Anterior cingulate cortex (tissue), 58 donors: ENCODE measurements around the gene FAAP20.

ENCODE experiments used
- DNase-seq, 58 donors: peaks; one replicate each; lab custom pipeline; 2025; lab: John Stamatoyannopoulos, UW

FAAP20 gene

DNA sequence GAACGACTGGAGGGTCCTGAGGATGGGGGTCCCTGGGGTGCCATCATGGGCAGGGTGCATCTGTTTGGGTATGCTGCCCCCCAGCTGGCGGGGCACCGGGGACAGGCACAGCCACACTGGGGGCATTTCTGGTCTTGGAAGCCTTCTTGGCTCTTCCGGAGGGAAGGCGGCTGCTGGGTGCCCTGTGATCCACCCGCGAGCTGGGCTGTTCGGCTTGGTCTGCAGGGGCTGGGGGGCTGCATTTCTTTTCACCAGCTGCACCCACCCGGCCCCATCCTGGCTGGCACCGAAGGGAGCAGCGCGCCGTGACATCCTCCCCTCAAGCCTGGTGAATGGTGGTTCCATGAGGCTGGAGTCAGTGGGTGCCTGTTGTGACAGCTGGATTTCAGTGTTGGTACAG, 12.2 kb downstream of the FAAP20 start:
- DNase-seq, result no peak

DNA sequence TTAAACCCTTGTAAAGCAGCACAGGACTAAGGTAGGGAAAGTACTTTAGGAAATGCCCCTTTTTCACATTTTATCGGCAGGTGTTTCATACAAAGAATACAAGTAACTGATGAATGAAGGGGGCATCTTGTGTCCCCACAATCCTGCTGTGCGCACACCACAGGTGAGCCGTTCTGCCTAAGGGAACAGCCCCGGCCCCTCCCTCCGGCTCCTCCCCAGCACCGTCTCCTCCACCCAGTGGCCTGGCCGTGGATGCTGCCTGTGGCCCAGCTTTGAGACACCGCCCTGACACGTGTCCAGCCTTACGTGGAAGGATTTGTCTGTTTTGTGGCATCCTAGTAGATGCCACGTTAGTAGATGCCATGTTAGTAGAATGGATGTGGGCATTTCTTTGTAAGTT, 12.8 kb downstream of the FAAP20 start:
- no peak for DNase-seq

DNA sequence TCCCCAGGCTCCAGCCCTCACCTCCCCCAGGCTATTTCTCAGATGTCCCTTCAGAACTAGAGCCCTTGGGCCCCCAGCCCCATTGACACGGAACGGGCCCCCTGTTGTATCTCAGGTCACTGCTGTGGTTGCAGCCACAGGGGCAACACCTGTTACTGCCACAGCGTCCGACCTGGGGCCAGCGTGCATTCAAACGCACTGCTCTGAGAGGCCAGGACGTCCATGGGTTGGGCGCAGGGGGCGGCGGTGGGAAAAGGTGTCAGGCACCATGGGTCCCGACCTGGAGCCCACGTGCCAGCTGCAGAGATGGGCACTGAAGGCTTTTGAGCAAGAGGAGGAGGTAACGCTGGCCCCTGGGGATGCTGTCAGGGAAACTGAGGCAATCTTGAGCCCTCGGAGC, 13.3 kb downstream of the FAAP20 start:
- DNase-seq, result no peak

DNA sequence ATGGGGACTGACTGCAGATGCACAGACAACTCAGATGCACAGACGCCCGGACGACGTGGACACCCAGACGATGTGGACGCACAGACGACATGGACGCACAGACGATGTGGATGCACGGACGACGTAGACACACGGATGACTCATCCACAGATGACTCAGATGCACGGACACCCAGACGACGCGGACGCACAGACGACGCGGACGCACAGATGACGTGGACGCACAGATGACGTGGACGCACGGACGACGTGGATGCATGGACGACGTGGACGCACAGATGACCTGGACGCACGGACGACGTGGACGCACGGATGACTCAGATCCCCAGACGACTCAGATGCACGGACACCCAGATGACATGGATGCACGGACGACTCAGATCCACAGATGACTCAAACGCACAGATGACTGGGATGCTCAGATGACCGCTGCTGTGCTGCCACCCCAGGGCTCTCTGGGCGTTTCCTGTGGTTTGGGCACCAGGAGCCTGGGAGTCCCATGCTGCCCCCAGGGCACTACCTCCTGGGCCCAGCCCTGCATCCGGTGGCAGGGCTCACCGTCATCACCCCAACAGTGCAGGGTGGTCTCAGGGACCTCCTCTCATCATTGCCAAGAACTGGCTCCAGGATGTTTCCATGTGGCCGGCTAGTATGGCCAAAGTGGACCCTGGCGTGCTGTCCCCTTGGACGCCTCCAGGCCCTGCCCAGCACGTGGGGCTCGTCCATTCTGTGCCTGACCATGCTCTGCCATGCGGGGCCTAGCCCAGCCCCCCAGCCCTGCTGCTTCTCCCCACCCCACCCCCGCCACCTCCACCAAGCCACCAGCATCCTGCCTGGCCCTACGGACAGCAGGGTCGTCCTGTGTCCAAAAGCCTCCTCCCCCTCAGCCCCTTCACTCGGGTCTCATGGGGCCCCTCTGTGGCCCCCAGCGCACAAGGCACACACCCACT, 14.0 kb downstream of the FAAP20 start:
- peak in 3 of 58 donors; percentile 23 to 49 (median 25) for DNase-seq

DNA sequence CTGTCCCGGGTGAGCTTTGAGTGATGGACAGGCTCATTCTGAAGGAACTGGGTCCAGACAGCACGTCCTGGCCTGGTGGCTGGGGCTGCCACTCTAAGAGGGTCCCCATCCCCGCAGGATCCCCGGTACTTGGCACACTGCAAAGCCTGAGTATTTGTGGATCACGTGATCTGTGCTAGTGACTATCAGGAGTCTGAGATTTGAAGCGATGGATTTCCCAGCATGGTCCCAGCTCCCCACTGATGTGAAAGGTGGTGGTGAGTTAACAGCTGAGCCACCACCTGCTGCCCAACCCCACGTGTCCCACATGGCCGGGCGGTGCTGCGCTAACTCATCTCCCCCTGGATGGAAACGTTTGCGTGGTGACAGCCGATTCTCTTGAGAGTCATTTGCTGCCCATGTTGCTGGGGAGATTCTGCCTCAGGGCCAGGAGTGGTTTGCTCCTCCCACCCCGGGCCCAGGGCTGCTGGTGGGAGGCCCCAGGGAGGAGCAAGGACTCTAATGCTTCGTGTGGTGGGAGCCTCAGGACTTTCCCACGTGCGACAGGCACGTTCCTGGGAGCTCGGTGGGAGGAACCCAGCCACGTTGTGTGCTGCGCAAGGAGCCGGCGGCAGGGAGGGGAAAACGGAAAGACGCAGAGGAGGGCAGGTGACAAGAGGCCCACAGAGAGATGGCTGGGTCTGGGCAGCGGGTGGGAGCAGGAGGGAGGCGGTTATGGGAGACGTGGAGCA, 15.1 kb downstream of the FAAP20 start:
- DNase-seq, result peak in 11 of 58 donors; percentile 13 to 47 (median 28)

DNA sequence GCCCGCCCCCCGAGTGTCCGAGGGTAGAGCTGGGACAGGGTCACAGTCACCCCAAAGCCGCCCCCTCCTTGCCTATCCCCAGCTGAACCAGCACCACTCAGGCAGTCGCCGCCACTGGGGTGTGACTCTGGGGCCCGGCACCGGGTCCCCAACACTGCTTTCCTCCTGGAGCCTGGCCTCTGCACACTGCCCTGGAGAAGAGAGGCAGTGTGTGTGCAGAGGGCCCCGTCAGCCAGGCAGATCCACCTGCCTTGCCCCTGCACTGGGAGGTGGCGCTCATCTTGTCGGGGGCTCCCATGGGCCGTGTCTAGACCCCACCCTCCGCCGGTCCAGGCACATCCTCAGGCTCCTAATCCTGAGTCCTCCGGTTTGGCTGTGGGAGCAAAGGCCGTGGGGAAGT, 15.7 kb downstream of the FAAP20 start:
- DNase-seq, result no peak

DNA sequence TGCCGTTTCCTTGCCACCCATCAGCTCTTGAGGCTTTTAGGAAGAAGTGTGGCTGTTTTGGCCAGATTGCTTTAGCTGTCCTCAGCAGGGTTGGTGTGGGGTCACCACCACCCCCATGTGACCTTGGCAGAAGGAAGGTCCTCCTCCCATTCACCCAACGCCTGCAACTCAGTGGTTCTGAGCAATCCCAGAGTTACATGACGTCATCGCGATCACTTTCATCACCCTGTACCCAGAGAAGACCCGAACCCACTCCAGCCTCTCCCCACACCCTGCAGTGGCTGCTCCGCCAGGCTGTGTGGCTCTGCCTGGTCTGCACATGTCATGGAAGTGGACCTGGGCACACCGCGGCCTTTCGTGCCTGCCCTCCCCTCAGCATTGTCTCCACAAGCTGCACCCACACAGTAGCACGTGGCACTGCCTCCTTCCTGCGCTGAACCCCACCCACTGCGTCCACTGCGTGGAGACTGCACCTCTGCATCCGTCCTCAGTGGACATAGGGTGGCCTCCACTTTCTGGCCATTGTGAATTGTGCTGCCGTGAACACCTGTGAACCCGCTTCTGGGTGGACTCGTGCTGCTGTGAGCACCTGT, 16.5 kb downstream of the FAAP20 start:
- DNase-seq, result no peak

DNA sequence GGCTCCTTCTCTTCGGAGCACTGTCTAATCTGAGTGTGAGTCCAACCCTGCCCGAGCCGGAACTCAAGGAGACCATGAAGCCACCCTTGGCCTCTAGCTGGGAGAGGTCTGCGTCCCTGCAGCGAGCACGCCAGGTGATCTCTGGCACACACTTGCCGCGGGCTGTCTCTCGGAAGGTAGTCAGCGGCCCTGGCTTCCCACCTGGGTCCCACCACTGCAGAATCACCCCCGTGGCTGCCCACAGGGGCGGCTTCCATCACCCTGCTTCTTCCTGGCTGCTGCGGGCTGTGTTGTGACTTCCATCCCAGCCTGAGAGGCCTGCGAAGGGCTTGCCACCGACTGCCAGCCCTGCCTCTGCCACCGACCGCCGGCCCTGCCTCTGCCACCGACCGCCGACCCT, 17.0 kb downstream of the FAAP20 start:
- no peak for DNase-seq

DNA sequence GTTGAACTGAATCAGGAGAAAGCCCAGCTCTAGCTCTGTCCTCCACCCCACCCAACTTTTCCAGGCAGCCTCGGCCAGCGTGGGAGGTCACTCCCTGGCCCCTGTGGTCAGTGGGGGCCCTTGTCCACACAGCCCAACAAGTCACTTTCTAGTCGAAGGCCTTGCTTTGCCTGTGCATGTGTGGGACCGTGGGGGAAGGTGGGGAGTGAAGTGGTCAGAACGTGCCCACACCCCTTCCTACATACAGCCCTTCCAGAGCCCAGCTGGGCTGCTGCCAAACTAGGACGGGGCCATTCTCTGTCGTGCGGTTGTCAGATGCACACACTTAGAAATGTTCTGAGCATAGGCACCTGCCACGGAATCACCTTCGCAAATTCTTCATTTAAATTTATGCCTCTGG, 18.0 kb downstream of the FAAP20 start:
- DNase-seq, result no peak

DNA sequence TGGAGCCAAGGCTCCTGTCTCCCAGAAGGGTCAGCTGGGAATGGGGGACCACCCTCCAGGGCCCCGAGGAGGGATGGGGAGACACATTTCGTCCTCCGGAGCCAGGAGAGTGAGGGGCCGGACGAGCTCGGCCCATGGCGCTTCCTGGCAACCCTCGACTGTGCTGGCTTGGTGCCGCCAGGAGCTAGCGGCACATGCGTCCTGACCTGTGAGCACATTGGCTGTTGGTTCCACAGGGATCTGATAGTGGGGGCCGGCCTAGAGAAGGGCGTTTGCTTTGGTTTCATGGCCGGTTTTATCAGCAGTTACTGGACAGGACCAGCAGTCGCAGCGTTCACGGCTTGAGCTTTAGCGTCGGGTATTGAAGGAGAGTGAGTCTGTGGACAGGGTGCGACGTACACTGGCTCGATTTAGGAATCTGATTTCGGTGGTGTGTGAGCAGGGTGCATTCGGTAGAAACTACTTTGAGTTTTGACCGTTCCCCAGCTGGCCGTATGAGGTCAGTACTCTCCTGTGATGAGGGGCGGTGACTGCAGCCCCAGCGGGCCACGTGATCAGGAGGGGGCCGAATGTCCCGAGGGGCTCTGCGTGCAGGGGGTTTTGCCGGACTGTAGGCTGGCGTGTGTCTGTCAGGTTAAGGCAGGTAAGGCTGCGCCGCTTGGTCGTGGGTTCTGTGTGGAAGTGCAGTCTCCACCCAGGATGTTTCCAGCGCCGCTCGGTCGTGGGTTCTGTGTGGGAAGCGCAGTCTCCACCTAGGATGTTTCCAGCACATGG, 18.7 kb downstream of the FAAP20 start:
- no peak for DNase-seq

DNA sequence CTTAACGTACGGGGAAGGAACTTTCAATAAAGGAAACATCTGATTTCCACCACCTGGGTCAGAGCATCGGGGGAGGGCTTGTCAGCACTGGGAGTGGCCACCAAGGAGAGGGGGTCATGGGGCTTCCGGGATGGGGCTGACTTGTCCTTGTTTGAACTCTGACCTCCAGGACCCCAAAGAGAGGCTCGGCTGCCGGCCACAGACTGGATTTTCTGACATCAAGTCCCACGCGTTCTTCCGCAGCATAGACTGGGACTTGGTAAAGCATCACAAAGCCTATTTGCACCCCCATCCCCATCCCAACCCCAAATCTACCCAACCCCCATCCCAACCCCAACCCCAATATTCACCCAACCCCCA, 19.5 kb downstream of the FAAP20 start:
- DNase-seq, result no peak

DNA sequence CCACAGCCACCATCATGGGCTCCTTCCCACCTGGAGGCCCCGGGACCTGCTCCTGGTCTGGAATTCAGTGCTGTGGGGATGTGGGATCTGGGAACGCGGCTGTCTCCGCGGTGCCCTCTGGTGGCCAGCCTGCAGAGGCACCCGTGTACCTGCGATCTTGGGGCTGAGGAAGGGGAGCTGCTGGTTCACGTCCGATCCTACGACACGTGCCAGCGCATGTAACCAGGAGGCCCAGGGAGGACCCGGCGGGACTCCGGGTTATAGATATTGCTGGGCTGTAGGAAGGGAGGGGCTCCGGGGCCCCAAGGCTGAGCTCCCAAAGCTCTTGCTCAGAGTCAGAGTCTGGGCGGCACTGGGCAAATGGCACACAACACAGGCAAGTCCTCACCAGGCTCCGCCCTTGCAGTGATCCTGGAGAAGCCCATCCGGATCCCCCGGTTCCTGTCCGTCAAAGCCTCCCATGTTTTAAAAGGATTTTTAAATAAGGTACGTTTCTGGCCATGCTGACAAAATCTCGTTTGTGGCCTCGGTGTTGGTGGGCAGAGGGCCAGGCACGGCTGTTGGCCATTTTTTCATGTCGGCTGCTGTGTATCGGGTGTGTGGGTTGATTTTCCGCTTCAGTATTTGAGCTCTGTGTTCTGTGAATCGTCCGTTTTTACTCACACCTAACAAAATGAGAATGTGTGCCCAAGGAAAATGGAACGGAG, 20.1 kb downstream of the FAAP20 start:
- peak in 38 of 58 donors; percentile 11 to 72 (median 42) for DNase-seq

DNA sequence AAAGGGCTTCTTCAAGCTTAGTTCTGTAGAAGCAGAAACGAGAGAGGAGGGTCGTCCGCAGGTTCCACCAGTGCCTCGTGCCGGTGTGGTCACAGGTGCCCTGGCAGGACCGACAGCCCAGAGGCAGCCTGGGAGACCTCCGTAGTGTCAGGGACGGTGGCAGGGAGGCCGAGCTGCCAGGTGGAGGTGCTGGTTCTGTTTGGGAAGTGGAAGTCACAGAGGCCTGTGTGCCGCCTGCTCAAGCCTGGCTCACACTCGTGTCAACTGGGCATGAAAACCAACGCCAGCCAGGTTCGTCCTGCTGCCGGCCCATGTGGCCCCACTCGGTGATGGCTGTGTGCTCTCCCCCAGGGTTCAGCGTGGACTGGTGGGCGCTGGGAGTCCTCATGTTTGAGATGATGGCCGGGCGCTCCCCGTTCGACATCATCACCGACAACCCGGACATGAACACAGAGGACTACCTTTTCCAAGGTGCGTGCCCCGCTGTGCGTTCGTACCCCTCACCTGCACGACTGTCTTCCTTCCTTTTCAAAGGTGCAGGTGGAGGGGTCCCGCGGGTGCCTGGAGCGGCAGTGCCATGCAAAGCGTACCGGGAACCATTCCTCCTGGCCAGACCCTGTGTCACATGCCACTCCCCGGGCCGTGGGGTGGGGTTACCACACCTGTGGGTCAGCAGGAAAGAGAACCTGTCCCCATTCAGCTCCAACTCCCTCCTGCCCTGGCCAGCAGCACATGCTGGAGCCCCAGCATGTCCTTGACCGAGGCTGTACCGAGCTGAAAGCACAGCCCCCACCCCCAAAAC, 20.8 kb downstream of the FAAP20 start:
- no peak for DNase-seq

DNA sequence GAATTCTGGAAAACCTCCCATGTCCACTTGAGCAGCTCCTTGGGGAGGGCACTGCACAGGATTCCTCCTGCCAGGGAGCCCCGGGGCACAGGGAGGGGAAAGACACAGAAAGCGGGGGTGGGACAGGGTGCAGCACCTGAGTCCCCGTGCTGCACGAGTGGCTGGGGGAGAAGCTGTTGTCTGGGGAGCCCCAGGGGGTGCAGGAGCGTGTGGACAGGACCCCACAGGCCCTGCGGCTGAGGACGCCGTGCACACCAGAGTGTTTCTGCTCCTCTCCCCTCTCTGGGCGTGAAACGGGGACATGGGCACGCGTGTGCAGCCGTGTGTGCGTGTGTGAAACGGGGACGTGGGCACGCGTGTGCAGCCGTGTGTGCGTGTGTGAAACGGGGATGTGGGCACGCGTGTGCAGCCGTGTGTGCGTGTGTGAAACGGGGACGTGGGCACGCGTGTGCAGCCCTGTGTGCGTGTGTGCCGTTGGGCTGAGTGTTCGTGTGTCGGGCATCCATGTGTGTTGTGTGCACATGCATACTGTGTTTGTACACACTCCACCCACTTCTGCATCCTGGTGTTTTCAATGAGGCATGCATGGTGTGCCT, 21.9 kb downstream of the FAAP20 start:
- no peak for DNase-seq

DNA sequence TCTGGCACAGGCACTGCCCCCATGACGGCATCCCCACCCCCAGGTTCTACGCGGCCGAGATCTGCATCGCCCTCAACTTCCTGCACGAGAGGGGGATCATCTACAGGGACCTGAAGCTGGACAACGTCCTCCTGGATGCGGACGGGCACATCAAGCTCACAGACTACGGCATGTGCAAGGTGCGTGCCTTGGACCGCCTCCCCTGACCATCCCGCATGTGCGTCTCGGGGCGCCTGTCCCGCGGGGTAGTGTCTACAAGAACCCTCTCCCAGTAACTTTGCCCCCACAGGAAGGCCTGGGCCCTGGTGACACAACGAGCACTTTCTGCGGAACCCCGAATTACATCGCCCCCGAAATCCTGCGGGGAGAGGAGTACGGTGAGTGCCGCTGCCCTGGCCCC, 22.6 kb downstream of the FAAP20 start:
- no peak for DNase-seq

DNA sequence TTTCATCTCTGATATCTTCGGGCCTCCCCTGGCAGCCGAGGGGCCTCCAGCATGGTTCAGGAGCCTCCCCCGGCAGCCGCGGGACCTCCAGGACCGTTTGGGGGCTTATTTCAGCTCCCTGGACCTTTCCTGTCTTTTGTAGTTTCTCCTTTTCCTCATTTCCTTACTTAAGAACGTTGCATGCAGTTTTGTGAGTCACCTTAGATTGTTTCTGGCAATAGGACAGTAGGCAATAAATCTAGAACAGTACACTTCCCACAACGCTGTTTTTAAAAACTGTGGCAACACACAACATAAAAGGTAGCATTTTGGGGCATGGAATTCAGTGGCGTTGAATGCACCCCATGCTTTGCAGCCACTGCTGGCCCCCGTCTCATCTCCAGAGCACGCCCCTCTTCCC, 24.4 kb downstream of the FAAP20 start:
- no peak for DNase-seq

DNA sequence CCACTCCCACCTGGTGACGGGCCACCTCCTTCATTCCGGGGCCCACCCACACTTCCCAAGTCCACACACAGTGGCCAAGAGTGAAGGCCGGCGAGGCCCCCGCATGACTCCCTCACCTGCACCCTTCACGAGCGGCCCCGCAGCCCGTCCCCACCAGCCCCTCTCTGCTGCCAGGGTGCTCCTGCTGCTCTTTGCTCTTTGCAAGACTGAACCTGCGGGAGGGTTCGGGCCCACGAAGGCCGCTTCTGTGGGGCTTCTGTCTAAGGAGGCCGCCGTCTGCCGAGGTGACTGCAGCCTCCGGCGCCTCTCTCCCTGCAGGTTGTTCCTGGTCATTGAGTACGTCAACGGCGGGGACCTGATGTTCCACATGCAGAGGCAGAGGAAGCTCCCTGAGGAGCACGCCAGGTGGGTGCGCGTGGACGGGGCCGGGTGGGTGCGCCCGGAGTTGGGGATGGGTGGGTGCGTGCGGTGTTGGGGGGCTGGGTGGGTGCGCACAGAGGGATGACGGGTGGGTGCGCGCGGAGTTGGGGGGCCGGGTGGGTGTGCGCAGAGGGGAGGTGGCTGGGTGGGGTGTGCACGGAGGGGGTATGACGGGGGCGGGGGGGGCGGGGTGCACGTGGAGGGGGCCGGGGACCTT, 25.3 kb downstream of the FAAP20 start:
- no peak for DNase-seq

DNA sequence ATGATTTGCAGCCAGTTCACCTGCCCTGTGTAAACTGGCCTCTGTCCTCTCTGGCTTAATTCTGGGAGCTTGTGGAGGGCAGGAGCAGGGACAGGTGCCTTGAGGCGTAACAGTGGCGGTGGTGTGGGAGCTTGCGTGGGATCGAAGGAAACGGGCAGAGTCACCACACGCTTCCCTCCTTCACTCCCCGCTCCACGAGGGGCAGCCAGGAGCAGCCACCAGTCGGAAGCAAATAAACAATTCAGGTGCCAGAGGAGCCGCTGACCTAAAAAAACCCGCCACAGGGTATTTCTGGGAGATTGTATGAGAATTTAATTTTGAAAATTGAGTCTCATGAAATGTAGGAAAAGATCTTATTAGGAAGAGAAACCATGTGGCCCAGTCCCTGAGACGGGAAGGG, 26.0 kb downstream of the FAAP20 start:
- no peak for DNase-seq
